Measurements from ENCODE around the gene AZIN2.

DNA sequence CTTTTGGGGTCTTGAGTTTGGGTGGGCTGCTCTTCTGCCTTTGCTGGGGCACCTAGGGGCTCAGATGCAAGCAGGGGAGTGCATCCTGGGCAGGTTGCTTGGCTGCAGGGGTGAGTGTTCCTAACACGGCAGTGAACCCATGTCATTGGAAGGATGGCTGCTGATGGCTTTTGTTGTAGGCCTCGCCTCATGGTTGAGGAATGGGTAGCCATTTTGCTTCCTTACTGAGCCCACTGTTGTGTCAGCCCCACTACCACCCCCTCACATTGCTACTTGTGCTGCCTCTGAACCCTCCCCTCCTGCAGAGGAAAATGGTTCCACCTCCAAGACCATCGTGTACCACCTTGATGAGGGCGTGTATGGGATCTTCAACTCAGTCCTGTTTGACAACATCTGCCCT is 16.8 kb downstream of the AZIN2 start:
- no peak for TF ChIP-seq POLR2A (IDR thresholded peaks at IDR 0.05; ENCODE audit: low read depth, low read length)
- TF ChIP-seq, protein P1, sequence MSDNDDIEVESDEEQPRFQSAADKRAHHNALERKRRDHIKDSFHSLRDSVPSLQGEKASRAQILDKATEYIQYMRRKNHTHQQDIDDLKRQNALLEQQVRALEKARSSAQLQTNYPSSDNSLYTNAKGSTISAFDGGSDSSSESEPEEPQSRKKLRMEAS (IDR thresholded peaks at IDR 0.05; ENCODE audit: insufficient read depth, insufficient read length), result no peak
